ENCODE measurements around the gene MAGEB2.

- TF ChIP-seq, protein P1, sequence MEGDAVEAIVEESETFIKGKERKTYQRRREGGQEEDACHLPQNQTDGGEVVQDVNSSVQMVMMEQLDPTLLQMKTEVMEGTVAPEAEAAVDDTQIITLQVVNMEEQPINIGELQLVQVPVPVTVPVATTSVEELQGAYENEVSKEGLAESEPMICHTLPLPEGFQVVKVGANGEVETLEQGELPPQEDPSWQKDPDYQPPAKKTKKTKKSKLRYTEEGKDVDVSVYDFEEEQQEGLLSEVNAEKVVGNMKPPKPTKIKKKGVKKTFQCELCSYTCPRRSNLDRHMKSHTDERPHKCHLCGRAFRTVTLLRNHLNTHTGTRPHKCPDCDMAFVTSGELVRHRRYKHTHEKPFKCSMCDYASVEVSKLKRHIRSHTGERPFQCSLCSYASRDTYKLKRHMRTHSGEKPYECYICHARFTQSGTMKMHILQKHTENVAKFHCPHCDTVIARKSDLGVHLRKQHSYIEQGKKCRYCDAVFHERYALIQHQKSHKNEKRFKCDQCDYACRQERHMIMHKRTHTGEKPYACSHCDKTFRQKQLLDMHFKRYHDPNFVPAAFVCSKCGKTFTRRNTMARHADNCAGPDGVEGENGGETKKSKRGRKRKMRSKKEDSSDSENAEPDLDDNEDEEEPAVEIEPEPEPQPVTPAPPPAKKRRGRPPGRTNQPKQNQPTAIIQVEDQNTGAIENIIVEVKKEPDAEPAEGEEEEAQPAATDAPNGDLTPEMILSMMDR (IDR thresholded peaks at IDR 0.05; ENCODE audit: borderline replicate concordance, extremely low read depth, low read length, poor library complexity, severe bottlenecking): no peak
- TF ChIP-seq EZH2 (IDR thresholded peaks at IDR 0.05; ENCODE audit: borderline replicate concordance, low read depth, low read length, severe bottlenecking): no peak
Measured at GRCh38 chrX:30241724-30242415, 26.5 kb downstream of the MAGEB2 start, which contains the start of gene MAGEB4.

All from DND-41 (cell line).